WTC11 (cell line): ENCODE data around the gene PLEKHG5. TPM values are rescaled to one million over a fixed set of nuclear protein-coding genes. Genes with fewer than 3 reads are reported as not detected.

Source experiments
- ATAC-seq: fragments of 200-7000 bp; cut with Tn5 transposase; 2 replicates; pipeline ENCODE4 v1.10.0; 2021; ENCODE audit warnings: mild to moderate bottlenecking, moderate library complexity
- CTCF ChIA-PET: fragments of 300-600 bp; sonication (Branson Sonifier 250); formaldehyde crosslinking; loops from one replicate; lab custom pipeline; 2021; ENCODE audit warnings: antibody characterized with exemption; lab: Charles Lee
- POLR2A ChIA-PET: fragments of 350-600 bp; sonication (Branson Sonifier 250); formaldehyde crosslinking; loops from one replicate; lab custom pipeline; 2021; ENCODE audit warnings: antibody characterized with exemption; lab: Charles Lee
- DNase-seq: peaks from one replicate; pipeline ENCODE4 v3.0.0; 2021; ENCODE audit warnings: low spot score
- H3K27ac Mint-ChIP-seq: 2 replicates; pipeline ENCODE4 v1.8.0; 2021; ENCODE audit warnings: mixed read lengths
- H3K27me3 Mint-ChIP-seq: 2 replicates; pipeline ENCODE4 v1.8.0; 2021; ENCODE audit warnings: low read depth, mild to moderate bottlenecking, moderate library complexity, mixed read lengths
- H3K36me3 Mint-ChIP-seq: 2 replicates; pipeline ENCODE4 v1.8.0; 2021; ENCODE audit warnings: mixed read lengths
- H3K4me1 Mint-ChIP-seq: 2 replicates; pipeline ENCODE4 v1.8.0; 2022; ENCODE audit warnings: mixed read lengths
- H3K4me3 Mint-ChIP-seq: 2 replicates; pipeline ENCODE4 v1.8.0; 2021; ENCODE audit warnings: mild to moderate bottlenecking, moderate library complexity, mixed read lengths
- H3K9me3 Mint-ChIP-seq: 2 replicates; pipeline ENCODE4 v1.8.0; 2021; ENCODE audit warnings: mixed read lengths
- ATF6 ChIP-seq: sonication (generic); formaldehyde crosslinking; IDR thresholded peaks from 2 replicates; pipeline ENCODE4 v1.8.1; 2023; ENCODE audit warnings: mild to moderate bottlenecking, missing genetic modification reagents
- CREM ChIP-seq: sonication (generic); formaldehyde crosslinking; IDR thresholded peaks from 2 replicates; pipeline ENCODE4 v1.8.1; 2022; ENCODE audit warnings: mild to moderate bottlenecking, missing genetic modification reagents, moderate library complexity
- ELF4 ChIP-seq: sonication (generic); formaldehyde crosslinking; IDR thresholded peaks from 2 replicates; pipeline ENCODE4 v1.8.1; 2022; ENCODE audit warnings: low read depth, mild to moderate bottlenecking, moderate library complexity, missing genetic modification reagents
- ETV6 ChIP-seq: sonication (generic); formaldehyde crosslinking; IDR thresholded peaks from 2 replicates; pipeline ENCODE4 v1.8.1; 2022; ENCODE audit warnings: mild to moderate bottlenecking, missing genetic modification reagents
- FOXK1 ChIP-seq: sonication (generic); formaldehyde crosslinking; IDR thresholded peaks from 2 replicates; pipeline ENCODE4 v1.8.0; 2022; ENCODE audit warnings: mild to moderate bottlenecking, moderate library complexity, missing genetic modification reagents
- HMGA2 ChIP-seq: fragments of 250-450 bp; sonication (Bioruptor Pico); IDR thresholded peaks from 2 replicates; pipeline ENCODE4 v1.4.0; 2021; ENCODE audit warnings: mild to moderate bottlenecking, moderate library complexity
- MLX ChIP-seq: sonication (generic); formaldehyde crosslinking; IDR thresholded peaks from 2 replicates; pipeline ENCODE4 v1.8.1; 2023; ENCODE audit warnings: mild to moderate bottlenecking, missing genetic modification reagents, moderate library complexity
- NFE2L1 ChIP-seq: sonication (generic); formaldehyde crosslinking; IDR thresholded peaks from 2 replicates; pipeline ENCODE4 v1.8.1; 2023; ENCODE audit warnings: missing genetic modification reagents
- PREB ChIP-seq: sonication (generic); formaldehyde crosslinking; IDR thresholded peaks from 2 replicates; pipeline ENCODE4 v1.8.1; 2022; ENCODE audit warnings: mild to moderate bottlenecking, missing genetic modification reagents, moderate library complexity, borderline replicate concordance
- PRRX2 ChIP-seq: fragments of 250-450 bp; sonication (Bioruptor Pico); IDR thresholded peaks from 2 replicates; pipeline ENCODE4 v1.8.0; 2021; ENCODE audit warnings: mild to moderate bottlenecking
- TP53 ChIP-seq: sonication (generic); formaldehyde crosslinking; IDR thresholded peaks from 2 replicates; pipeline ENCODE4 v1.8.1; 2023; ENCODE audit warnings: mild to moderate bottlenecking, missing genetic modification reagents
- ZNF219 ChIP-seq: sonication (generic); formaldehyde crosslinking; IDR thresholded peaks from 2 replicates; pipeline ENCODE4 v1.8.0; 2023; ENCODE audit warnings: missing genetic modification reagents, mild to moderate bottlenecking, borderline replicate concordance
- ZNF263 ChIP-seq: sonication (generic); formaldehyde crosslinking; IDR thresholded peaks from 2 replicates; pipeline ENCODE4 v1.8.1; 2022; ENCODE audit warnings: low read depth, mild to moderate bottlenecking, moderate library complexity, missing genetic modification reagents
- ZNF317 ChIP-seq: sonication (generic); formaldehyde crosslinking; IDR thresholded peaks from 2 replicates; pipeline ENCODE4 v1.8.1; 2023; ENCODE audit warnings: low read depth, mild to moderate bottlenecking, moderate library complexity, missing genetic modification reagents, borderline replicate concordance
- ZNF416 ChIP-seq: fragments of 250-450 bp; sonication (Bioruptor Pico); IDR thresholded peaks from 2 replicates; pipeline ENCODE4 v1.9.0; 2021; ENCODE audit warnings: mild to moderate bottlenecking, inconsistent platforms
- ZNF423 ChIP-seq: fragments of 250-450 bp; sonication (Bioruptor Pico); IDR thresholded peaks from 2 replicates; pipeline ENCODE4 v2.1.2; 2022; ENCODE audit warnings: mild to moderate bottlenecking, moderate library complexity
- total RNA-seq: library from RNA; stranded (reverse); gene quantifications from 3 replicates; pipeline ENCODE4 v1.2.3, GENCODE V29; 2021
- TF ChIP-seq, protein P1 (sequence below): sonication (generic); formaldehyde crosslinking; IDR thresholded peaks from 2 replicates; pipeline ENCODE4 v1.8.1; 2022; ENCODE audit warnings: mild to moderate bottlenecking, moderate library complexity, missing genetic modification reagents
- TF ChIP-seq, protein P2 (sequence below): fragments of 200-600 bp; IDR thresholded peaks from 2 replicates; pipeline ENCODE4 v1.8.0; 2022; ENCODE audit warnings: antibody characterized with exemption
- TF ChIP-seq, protein P3 (sequence below): sonication (generic); formaldehyde crosslinking; IDR thresholded peaks from 2 replicates; pipeline ENCODE4 v1.8.1; 2023; ENCODE audit warnings: mild to moderate bottlenecking, missing genetic modification reagents, moderate library complexity

PLEKHG5 gene
- total RNA-seq, 1 experiment from 2014 or later: 27.5 TPM

DNA sequence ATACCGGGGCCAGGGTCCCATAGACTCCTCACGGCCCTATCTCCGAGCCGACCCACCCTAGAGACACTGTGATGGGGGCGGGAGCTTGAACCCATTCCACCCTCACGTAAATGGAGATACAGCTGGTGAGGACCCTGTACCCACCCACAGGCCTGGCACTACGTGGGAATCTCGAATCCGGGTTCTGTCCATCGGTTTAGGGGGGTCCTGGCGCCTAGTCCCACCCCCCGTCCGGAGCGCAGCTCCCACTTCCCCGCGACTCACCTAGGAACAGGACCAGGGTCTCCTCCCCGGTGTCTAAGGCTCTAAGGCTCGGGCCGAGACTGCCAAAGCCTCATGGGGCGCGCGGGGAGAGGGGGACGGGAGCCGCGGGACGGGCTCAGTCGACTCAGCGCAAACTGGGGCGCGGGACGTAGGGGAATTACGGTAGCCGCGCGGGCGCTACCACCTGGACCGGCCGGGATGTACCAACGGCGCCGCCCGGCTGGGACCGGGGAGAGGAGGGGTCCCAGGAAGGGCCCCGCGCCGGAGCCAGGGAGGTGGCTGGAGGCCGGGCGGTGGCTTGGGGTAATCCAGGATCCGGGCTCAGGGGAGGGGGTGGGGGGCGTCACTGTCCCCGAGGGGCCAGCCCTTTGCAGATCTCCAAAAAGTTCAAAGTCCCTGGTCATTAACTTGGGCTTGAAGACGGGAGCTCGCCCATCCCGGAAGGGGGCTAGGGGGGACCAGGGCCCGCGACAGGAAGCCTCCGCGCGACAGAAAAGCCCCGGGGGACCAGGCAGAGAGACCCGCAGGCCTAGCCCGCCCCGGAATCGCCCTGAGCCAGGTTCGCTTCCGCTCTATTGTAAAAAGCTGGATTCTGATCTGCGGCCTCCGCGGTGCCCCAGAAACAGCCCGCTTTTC lies 1.0 kb downstream of the PLEKHG5 start (continued):
- peak; percentile 48; the same call in 1 of the 2 replicates for TF ChIP-seq ETV6 (CRISPR knock-in tag)

GRCh38 chr1:6489799-6490180 lies 1.7 kb downstream of the PLEKHG5 start:
- ChIA-PET POLR2A (no interaction called here), CTCF (interaction anchor here (0.6 to 10.3 kb wide), 18 partner anchors 9 to 550 kb away, joined by 3 to 179 read pairs (median 4); partner anchors contain the start of genes ACOT7, NOL9, TNFRSF25 and ZBTB48)
- ATAC-seq: peak; percentile 46
- no peaks in the 10 kb centered on the region for H3K36me3 Mint-ChIP-seq
- peaks cover 2% of the 10 kb centered on the region; the same call in 1 of the 2 replicates for H3K27me3 Mint-ChIP-seq
- H3K4me3 Mint-ChIP-seq: peak overlapping the region; percentile 77
- H3K9me3 Mint-ChIP-seq: no peaks in the 10 kb centered on the region
- peaks cover 30% of the 10 kb centered on the region for H3K4me1 Mint-ChIP-seq
- TF ChIP-seq TP53: no peak
- no peak for TF ChIP-seq ATF6 (CRISPR knock-in tag)
- no peak for TF ChIP-seq ZNF219
- TF ChIP-seq MLX (CRISPR knock-in tag): no peak
- TF ChIP-seq ZNF416 (CRISPR knock-in tag): no peak
- TF ChIP-seq, protein P1, sequence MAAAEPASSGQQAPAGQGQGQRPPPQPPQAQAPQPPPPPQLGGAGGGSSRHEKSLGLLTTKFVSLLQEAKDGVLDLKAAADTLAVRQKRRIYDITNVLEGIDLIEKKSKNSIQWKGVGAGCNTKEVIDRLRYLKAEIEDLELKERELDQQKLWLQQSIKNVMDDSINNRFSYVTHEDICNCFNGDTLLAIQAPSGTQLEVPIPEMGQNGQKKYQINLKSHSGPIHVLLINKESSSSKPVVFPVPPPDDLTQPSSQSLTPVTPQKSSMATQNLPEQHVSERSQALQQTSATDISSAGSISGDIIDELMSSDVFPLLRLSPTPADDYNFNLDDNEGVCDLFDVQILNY: 0 out of 2 replicates have a peak, but pooled peaks have one; percentile 10
- TF ChIP-seq NFE2L1 (CRISPR knock-in tag): no peak
- no peak for TF ChIP-seq ZNF263 (CRISPR knock-in tag)
- TF ChIP-seq ELF4 (CRISPR knock-in tag): no peak
- no peak for TF ChIP-seq ZNF317 (CRISPR knock-in tag)
- TF ChIP-seq FOXK1 (CRISPR knock-in tag): no peak
- TF ChIP-seq PREB (CRISPR knock-in tag): no peak
- no peak for TF ChIP-seq PRRX2 (CRISPR knock-in tag)
- TF ChIP-seq CREM: no peak
- TF ChIP-seq, protein P2, sequence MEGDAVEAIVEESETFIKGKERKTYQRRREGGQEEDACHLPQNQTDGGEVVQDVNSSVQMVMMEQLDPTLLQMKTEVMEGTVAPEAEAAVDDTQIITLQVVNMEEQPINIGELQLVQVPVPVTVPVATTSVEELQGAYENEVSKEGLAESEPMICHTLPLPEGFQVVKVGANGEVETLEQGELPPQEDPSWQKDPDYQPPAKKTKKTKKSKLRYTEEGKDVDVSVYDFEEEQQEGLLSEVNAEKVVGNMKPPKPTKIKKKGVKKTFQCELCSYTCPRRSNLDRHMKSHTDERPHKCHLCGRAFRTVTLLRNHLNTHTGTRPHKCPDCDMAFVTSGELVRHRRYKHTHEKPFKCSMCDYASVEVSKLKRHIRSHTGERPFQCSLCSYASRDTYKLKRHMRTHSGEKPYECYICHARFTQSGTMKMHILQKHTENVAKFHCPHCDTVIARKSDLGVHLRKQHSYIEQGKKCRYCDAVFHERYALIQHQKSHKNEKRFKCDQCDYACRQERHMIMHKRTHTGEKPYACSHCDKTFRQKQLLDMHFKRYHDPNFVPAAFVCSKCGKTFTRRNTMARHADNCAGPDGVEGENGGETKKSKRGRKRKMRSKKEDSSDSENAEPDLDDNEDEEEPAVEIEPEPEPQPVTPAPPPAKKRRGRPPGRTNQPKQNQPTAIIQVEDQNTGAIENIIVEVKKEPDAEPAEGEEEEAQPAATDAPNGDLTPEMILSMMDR: peak; percentile 99
- no peak for TF ChIP-seq HMGA2
- TF ChIP-seq, protein P3, sequence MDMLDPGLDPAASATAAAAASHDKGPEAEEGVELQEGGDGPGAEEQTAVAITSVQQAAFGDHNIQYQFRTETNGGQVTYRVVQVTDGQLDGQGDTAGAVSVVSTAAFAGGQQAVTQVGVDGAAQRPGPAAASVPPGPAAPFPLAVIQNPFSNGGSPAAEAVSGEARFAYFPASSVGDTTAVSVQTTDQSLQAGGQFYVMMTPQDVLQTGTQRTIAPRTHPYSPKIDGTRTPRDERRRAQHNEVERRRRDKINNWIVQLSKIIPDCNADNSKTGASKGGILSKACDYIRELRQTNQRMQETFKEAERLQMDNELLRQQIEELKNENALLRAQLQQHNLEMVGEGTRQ: no peak
- TF ChIP-seq ZNF423 (CRISPR knock-in tag): 0 out of 2 replicates have a peak, but pooled peaks have one; percentile 54
- DNase-seq: peak; percentile 87
- no peak overlapping the region for H3K27ac Mint-ChIP-seq
